ENCODE measurements around the gene DLX5.

DNA sequence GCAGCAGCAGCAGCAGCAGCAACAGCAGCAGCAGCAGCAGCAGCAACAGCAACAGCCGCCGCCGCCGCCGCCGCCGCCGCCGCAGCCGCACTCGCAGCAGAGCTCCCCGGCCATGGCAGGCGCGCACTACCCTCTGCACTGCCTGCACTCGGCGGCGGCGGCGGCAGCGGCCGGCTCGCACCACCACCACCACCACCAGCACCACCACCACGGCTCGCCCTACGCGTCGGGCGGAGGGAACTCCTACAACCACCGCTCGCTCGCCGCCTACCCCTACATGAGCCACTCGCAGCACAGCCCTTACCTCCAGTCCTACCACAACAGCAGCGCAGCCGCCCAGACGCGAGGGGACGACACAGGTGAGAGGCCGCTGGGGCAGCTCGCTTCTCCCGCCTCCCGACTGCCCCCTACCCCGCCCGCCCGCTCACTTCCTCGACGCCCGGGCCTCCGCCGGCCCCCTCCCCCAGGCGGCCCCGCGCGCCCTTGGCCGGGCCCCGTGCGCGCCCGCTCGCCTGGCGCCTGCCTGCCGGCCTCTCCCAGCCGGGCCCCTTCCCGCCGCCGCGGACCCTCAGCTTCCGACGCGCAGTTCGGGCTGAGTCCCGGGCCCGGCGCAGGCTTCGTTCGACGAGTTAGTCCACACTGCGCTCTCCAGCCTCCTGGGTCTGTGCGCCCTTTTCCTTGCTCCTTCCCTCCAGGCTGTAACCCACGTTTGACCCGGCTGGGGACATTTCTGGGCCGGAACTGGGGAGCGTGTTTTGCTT lies 18.4 kb downstream of the DLX5 start:
- TF ChIP-seq CTCF (IDR thresholded peaks at IDR 0.05) (no peak), EP300 (IDR thresholded peaks at IDR 0.05) (no peak), POLR2AphosphoS5 (IDR thresholded peaks at IDR 0.05) (no peak)

All from suprapubic skin (tissue), 4 donors.